ENCODE measurements around the gene RXFP1.

RXFP1 gene

GRCh38 chr4:158521484-158522088 lies at the start of gene RXFP1:
RXFP1 (plus strand) TSS chr4:158521882; CDS start chr4:158521977, 95 bp downstream.
- no peak for DNase-seq

DNA sequence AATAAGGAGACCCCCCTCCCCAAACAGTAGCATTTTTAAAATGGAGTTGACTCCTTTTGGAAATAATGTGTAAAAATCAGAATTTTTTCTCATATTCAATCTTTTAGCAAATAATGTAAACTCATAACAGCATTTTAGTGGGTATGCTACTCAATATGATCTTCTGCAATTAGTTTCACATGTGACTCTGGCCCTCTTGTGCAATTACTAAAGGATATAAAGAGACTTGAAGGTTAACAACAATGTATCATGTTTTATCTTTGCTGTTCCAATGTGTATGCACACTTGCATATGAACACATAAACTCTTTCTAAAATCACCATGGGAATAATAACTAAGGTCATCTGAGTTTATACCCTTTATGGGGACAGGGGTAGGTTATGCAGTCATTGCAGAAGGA lies 39.9 kb upstream of the RXFP1 start:
- no peak for DNase-seq

GRCh38 chr4:158484173-158484885 lies 37.4 kb upstream of the RXFP1 start:
- DNase-seq = no peak

DNA sequence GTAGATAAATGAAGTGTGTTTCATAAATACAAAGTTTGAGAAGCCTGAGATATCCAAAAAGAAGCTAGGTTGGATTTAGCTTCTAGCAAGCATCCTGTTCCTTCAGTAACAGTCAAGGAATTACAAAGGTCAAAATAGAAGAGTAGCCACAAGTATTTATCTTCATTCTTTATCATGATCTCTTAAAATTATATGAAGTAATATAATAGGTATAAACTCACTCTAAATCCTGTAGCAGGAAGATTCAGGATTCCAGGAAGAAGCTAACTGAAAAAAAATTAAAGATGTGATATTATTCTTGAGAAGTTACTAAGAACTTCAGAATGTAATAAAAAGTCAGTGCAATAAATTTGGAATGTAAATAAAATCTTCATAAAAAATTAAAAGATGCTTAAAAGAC lies 31.1 kb upstream of the RXFP1 start:
- no peak for DNase-seq

- DNase-seq = no peak
Observed at GRCh38 chr4:158492391-158492790, 29.3 kb upstream of the RXFP1 start.

DNA sequence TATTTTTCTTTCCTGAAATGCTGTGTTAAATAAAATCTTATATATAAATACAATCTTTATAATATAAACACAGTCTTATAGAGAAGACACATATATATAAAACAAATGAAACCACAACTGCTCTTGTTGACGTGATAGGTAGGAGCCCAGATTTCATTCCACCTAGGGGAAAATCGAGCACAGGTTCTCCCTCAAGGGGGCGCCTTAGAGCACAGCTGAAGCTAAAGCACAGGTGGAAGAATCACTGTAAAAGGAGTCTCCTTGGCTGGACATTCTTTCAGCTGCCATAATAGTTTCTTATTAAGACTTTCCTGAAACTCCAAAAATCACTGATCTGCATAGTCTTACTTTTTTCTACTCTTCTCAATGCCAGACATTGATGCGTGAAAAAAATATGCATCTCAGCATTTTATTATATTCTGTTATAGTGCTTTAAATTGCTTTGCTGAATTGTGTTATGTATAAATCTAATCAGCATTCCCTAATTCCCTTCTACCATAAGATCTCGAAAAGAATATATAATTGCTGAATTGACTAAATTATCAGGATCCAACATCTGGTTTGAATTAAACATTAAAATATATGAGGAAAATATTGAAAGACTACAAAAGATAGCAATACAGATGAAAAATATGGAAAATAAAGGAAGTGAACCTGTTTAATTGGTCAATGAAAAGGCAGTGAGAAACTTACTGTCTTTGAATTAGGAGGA lies 25.5 kb upstream of the RXFP1 start:
- no peak for DNase-seq

GRCh38 chr4:158500054-158500453 lies 21.6 kb upstream of the RXFP1 start:
- DNase-seq = no peak

GRCh38 chr4:158513256-158513655 lies 8.4 kb upstream of the RXFP1 start:
- DNase-seq = no peak

DNA sequence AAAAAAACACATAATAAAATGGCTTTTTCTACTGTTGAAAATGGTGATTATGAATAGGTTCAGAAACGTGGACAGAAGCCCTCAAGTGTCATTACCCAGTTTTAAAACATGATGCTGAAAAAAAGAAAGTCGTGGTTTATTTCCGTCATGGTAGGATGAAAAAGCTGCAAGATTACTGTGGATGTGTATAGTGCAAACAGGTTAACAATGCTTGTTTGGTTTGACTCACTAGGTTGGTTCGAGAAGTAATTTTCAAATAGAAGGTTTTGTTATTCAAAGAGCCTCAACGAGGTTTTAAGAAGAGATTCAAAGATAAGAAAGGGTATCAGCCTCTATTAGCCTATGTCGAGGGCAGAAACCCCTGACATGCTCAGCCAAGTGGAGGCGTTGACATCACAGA lies 2.5 kb upstream of the RXFP1 start:
- no peak for DNase-seq

GRCh38 chr4:158523990-158524535 lies 2.4 kb downstream of the RXFP1 start:
- no peak for DNase-seq

GRCh38 chr4:158527516-158527915 lies 5.8 kb downstream of the RXFP1 start:
- DNase-seq = no peak

GRCh38 chr4:158529505-158529904 lies 7.8 kb downstream of the RXFP1 start:
- DNase-seq = no peak

GRCh38 chr4:158530381-158530780 lies 8.7 kb downstream of the RXFP1 start:
- DNase-seq = no peak

- DNase-seq = no peak
Observed at GRCh38 chr4:158530898-158531297, 9.2 kb downstream of the RXFP1 start.

- DNase-seq = no peak
Observed at GRCh38 chr4:158532556-158533231, 11.0 kb downstream of the RXFP1 start.

GRCh38 chr4:158534727-158535126 lies 13.0 kb downstream of the RXFP1 start:
- no peak for DNase-seq

DNA sequence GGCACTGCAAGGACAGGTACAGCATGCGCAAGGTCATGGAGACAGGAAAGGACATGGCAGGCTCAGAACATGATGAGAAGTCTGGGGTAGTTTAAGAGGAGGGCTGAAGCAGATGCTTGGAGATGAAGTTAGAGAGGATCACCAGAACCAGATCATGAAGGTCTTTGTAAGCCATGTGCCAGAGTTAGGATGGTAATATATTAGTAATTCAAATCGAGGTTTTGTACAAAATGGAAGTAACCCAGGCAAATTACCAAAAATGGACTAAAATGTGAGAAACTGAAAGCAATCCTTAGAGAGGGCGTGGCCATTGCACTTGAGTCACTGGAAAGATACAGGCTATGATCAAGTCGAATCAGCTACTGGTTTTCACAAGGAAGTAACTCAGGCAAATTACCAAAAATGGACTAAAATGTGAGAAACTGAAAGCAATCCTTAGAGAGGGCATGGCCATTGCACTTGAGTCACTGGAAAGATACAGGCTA lies 13.5 kb downstream of the RXFP1 start:
- no peak for DNase-seq

DNA sequence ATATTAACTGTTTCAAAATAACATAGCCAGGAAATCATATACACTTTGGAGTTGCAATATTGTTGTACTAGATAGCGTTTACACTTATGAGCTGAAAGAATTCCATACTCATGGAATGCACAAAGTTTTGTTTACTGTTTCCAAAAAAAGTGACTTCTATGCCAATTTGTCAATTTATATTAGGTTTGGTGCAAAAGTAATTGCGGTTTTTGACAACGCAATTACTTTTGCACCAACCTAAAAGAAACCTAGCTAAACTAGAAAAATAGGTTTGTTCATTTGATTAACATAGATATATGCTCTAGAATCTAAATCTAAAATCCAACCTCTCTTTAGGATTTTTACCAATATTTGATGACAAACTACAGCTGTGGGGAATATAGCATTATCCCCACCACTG lies 15.2 kb downstream of the RXFP1 start:
- DNase-seq = no peak

- DNase-seq = no peak
Observed at GRCh38 chr4:158538176-158538575, 16.5 kb downstream of the RXFP1 start.

DNA sequence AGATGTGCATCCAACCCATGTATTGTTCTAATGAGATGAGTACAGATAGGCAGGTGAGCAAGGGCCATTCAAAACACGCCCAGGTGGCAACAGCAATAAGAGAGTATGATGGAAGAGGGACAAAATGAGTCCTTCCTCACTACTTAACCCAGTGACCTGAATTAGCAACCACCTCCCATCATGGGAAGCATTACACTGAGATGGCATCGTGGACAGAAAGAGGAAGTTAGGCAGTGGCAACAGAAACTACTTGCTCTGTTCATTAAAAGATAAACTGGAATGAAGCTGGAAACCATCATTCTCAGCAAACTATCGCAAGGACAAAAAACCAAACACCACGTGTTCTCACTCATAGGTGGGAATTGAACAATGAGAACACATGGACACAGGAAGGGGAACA lies 17.2 kb downstream of the RXFP1 start:
- no peak for DNase-seq

DNA sequence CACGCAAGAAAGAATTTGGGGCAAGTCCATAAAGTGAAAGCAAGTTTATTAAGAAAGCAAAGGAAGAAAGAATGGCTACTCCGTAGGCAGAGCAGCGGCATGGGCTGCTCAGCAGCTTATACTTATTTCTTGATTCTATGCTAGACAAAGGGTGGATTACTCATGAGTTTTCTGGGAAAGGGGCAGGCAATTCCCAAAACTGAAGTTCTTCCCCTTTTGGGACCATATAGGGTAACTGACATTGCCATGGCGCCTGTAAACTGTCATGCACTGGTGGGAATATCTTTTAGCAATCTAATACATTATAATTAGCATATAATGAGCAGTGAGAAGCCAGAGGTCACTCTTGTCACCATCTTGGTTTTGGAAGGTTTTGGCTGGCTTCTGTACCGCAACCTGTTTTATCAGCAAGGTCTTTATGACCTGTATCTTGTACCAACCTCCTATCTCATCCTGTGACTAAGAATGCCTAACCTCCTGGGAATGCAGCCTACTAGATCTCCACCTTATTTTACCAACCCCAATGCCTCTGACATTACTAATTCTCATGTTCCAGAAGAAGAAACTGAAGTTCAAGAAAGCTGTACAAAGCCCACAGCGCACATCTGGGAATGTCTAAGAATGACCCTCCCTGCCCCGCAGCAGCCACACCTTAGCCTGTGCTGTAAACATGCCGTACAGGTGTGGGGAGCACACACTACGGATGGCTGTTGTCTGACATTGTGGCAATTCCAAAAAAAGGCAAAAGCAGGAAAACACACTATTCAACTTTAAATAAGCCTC lies 18.6 kb downstream of the RXFP1 start:
- no peak for DNase-seq

- no peak for DNase-seq
Observed at GRCh38 chr4:158541506-158541905, 19.8 kb downstream of the RXFP1 start.
